GM12878 (cell line): Measurements from ENCODE around the gene ADAMTSL3.

Experiments
- CHD2 ChIP-seq: IDR thresholded peaks from 2 replicates; pipeline ENCODE4 v1.6.1; 2011; ENCODE audit warnings: low read depth, low read length, improper control_type of control experiment, borderline replicate concordance
- FOS ChIP-seq: IDR thresholded peaks from 3 replicates; pipeline ENCODE4 v1.6.1; 2011; ENCODE audit warnings: borderline replicate concordance; ENCODE audit not compliant: insufficient read length; ENCODE audit errors: extremely low read depth
- MYB ChIP-seq: fragments of 150-350 bp; IDR thresholded peaks from 2 replicates; pipeline ENCODE4 v1.6.1; 2014; ENCODE audit warnings: mild to moderate bottlenecking, low read depth, low read length, borderline replicate concordance
- NFIC ChIP-seq: IDR thresholded peaks from 2 replicates; pipeline ENCODE4 v1.6.1; 2012; ENCODE audit warnings: low read depth, mild to moderate bottlenecking, inconsistent platforms, low read length, moderate library complexity
- POLR2A ChIP-seq: IDR thresholded peaks from 2 replicates; pipeline ENCODE4 v1.6.1; 2011; ENCODE audit warnings: low read depth, mild to moderate bottlenecking, low read length
- POLR2AphosphoS2 ChIP-seq: IDR thresholded peaks from 2 replicates; pipeline ENCODE4 v1.6.1; 2011; ENCODE audit warnings: low read depth, mild to moderate bottlenecking, low read length, improper control_type of control experiment, moderate library complexity
- RAD21 ChIP-seq: IDR thresholded peaks from 2 replicates; pipeline ENCODE4 v1.6.1; 2011; ENCODE audit warnings: mild to moderate bottlenecking, low read depth, low read length, moderate library complexity; ENCODE audit not compliant: insufficient read depth
- SIN3A ChIP-seq: IDR thresholded peaks from 2 replicates; pipeline ENCODE4 v1.6.1; 2012; ENCODE audit warnings: low read depth, low read length, improper control_type of control experiment
- ZBED1 ChIP-seq: IDR thresholded peaks from 2 replicates; pipeline ENCODE4 v1.6.1; 2016; ENCODE audit warnings: borderline replicate concordance
- ZNF274 ChIP-seq: IDR thresholded peaks from one replicate; pipeline ENCODE4 v1.8.0; 2011; ENCODE audit not compliant: insufficient read length, insufficient read depth
- TF ChIP-seq, protein P1 (sequence below), 3 experiments: IDR thresholded peaks in 2 of 3; conservative IDR thresholded peaks in 1 of 3; 2 replicates each; pipeline ENCODE4 v1.5.1; 2011; ENCODE audit warnings: low read depth in 3 of 3, low read length in 3 of 3, mild to moderate bottlenecking in 3 of 3, control low read depth in 2 of 3, moderate library complexity in 2 of 3, inconsistent platforms in 1 of 3, mixed read lengths in 1 of 3; ENCODE audit not compliant: control insufficient read depth in 2 of 3, insufficient read depth in 1 of 3; ENCODE audit errors: extremely low read depth in 1 of 3

DNA sequence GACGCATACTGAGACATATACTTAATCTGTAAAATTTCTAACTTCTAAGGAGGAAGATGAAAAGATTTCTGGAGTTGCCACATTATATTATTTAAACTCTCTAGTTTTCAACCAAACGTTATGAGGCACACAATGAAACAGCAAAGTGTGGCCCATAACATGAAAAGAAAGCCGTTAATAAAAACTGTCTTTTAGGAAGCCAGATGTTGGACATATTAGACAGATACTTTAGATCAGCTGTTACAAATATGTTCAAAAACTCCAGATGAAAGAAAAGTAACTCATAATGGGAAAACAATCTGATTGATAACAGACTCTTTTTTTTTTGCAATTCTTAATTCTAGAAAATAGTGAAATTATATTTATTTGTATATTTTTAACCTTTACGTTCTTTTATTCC, 34.3 kb downstream of the ADAMTSL3 start:
- TF ChIP-seq, protein P1, sequence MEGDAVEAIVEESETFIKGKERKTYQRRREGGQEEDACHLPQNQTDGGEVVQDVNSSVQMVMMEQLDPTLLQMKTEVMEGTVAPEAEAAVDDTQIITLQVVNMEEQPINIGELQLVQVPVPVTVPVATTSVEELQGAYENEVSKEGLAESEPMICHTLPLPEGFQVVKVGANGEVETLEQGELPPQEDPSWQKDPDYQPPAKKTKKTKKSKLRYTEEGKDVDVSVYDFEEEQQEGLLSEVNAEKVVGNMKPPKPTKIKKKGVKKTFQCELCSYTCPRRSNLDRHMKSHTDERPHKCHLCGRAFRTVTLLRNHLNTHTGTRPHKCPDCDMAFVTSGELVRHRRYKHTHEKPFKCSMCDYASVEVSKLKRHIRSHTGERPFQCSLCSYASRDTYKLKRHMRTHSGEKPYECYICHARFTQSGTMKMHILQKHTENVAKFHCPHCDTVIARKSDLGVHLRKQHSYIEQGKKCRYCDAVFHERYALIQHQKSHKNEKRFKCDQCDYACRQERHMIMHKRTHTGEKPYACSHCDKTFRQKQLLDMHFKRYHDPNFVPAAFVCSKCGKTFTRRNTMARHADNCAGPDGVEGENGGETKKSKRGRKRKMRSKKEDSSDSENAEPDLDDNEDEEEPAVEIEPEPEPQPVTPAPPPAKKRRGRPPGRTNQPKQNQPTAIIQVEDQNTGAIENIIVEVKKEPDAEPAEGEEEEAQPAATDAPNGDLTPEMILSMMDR (IDR thresholded peaks at IDR 0.05 in 2 of 3, conservative IDR thresholded peaks at IDR 0.05 in 1 of 3; ENCODE audit: control insufficient read depth in 2 of 3, extremely low read depth in 1 of 3, insufficient read depth in 1 of 3, low read depth in 3 of 3, low read length in 3 of 3): no peak
- TF ChIP-seq POLR2A: no peak
- no peak for TF ChIP-seq RAD21
- TF ChIP-seq ZNF274: no peak
- no peak for TF ChIP-seq CHD2
- no peak for TF ChIP-seq ZBED1
- TF ChIP-seq NFIC: no peak
- no peak for TF ChIP-seq FOS
- no peak for TF ChIP-seq SIN3A
- TF ChIP-seq MYB: no peak
- TF ChIP-seq POLR2AphosphoS2: no peak
